Chondrocyte (in vitro differentiated cells): ENCODE data around the gene CTNND1. TPM values are rescaled to one million over a fixed set of nuclear protein-coding genes. Genes with fewer than 3 reads are reported as not detected.
A peak's percentile ranks its signal among the peaks of the same experiment; 100 is the strongest.

Experiments
- DNase-seq: peaks from one replicate; pipeline ENCODE4 v3.0.0; 2021; ENCODE audit warnings: mixed read lengths, low spot score
- H3K27ac Mint-ChIP-seq: one replicate; pipeline ENCODE4 v1.8.0; 2021; ENCODE audit warnings: mild to moderate bottlenecking, moderate library complexity, mixed read lengths; ENCODE audit not compliant: unreplicated experiment
- H3K27me3 Mint-ChIP-seq: 2 replicates; pipeline ENCODE4 v1.8.0; 2021; ENCODE audit warnings: low read depth, mixed read lengths
- H3K36me3 Mint-ChIP-seq: 2 replicates; pipeline ENCODE4 v1.8.0; 2021; ENCODE audit warnings: low read depth, mixed read lengths
- H3K4me1 Mint-ChIP-seq: 2 replicates; pipeline ENCODE4 v1.8.0; 2021; ENCODE audit warnings: low read depth, mild to moderate bottlenecking, mixed read lengths
- H3K4me3 Mint-ChIP-seq: one replicate; pipeline ENCODE4 v1.8.0; 2021; ENCODE audit warnings: mild to moderate bottlenecking, moderate library complexity, mixed read lengths; ENCODE audit not compliant: unreplicated experiment
- H3K9me3 Mint-ChIP-seq: 2 replicates; pipeline ENCODE4 v1.8.0; 2021; ENCODE audit warnings: low read depth, mixed read lengths
- total RNA-seq: library from RNA; stranded (reverse); gene quantifications from 3 replicates; pipeline ENCODE4 v1.2.1, GENCODE V29; 2021
- TF ChIP-seq, protein P1 (sequence below): fragments of 200-600 bp; sonication (generic); IDR thresholded peaks from 2 replicates; pipeline ENCODE4 v1.5.0; 2021; ENCODE audit warnings: antibody characterized with exemption, mild to moderate bottlenecking, moderate library complexity

The CTNND1 gene
- total RNA-seq, 1 donor from 2014 or later: 126 TPM

DNA sequence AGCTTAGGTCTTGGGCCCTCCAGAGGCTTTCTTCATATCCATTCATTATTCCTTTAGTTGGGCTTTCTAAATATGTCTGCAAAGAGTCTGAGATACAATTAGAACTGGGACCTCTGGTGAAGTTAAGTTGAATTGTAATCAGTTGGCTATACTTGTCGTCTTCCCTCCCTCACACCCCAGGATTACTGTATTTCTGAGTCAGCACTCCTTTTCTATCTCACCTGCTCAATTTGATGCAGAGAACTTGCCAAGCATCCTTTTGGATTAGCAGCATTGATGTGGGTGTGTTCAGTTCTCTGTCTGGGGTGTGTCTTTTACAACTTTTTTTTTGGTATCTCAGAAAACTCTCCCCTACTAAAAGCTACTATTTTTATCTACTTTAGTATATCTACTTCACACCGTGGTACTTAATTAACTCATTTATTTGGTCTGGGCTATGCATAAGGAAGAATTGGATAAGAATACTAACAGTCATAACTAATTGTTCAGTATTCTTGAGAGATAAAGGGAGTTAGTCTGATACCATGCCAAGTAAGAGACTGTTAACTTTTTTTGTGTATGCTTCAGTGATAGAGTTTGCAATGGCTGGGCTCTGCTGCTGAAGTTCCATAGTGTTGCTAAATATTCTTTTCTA, 15.1 kb downstream of the CTNND1 start:
- TF ChIP-seq, protein P1, sequence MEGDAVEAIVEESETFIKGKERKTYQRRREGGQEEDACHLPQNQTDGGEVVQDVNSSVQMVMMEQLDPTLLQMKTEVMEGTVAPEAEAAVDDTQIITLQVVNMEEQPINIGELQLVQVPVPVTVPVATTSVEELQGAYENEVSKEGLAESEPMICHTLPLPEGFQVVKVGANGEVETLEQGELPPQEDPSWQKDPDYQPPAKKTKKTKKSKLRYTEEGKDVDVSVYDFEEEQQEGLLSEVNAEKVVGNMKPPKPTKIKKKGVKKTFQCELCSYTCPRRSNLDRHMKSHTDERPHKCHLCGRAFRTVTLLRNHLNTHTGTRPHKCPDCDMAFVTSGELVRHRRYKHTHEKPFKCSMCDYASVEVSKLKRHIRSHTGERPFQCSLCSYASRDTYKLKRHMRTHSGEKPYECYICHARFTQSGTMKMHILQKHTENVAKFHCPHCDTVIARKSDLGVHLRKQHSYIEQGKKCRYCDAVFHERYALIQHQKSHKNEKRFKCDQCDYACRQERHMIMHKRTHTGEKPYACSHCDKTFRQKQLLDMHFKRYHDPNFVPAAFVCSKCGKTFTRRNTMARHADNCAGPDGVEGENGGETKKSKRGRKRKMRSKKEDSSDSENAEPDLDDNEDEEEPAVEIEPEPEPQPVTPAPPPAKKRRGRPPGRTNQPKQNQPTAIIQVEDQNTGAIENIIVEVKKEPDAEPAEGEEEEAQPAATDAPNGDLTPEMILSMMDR: no peak
- Mint-ChIP-seq H3K27ac (peak overlapping the region; percentile 84), H3K4me3 (no peak overlapping the region), H3K36me3 (peaks cover 2% of the 10 kb centered on the region), H3K4me1 (peaks cover 89% of the 10 kb centered on the region), H3K27me3 (no peaks in the 10 kb centered on the region), H3K9me3 (no peaks in the 10 kb centered on the region)
- DNase-seq: no peak

DNA sequence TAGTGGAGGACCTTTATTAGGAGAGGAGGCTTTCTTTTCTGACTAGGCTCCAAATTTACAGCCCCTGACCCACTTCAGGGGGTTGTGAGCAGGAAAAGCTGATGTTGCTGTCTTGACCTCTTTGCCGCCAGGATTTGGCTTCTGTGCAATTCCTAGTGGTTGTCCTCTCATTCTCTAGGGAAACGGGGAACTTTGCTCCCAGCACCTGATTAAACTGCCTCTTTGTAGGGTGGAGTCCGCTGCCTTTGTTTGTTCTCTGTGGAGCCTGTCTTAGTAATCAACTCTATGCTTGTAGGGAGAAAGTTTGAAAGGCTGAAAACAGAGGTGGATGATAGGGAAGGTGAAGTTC, 16.3 kb downstream of the CTNND1 start:
- H3K27ac Mint-ChIP-seq: peak overlapping the region; percentile 91
- TF ChIP-seq, protein P1: no peak
- no peaks in the 10 kb centered on the region for H3K27me3 Mint-ChIP-seq
- H3K9me3 Mint-ChIP-seq: no peaks in the 10 kb centered on the region
- peaks cover 3% of the 10 kb centered on the region for H3K36me3 Mint-ChIP-seq
- DNase-seq: no peak
- peak overlapping the region; percentile 37 for H3K4me3 Mint-ChIP-seq
- peaks cover 86% of the 10 kb centered on the region for H3K4me1 Mint-ChIP-seq

DNA sequence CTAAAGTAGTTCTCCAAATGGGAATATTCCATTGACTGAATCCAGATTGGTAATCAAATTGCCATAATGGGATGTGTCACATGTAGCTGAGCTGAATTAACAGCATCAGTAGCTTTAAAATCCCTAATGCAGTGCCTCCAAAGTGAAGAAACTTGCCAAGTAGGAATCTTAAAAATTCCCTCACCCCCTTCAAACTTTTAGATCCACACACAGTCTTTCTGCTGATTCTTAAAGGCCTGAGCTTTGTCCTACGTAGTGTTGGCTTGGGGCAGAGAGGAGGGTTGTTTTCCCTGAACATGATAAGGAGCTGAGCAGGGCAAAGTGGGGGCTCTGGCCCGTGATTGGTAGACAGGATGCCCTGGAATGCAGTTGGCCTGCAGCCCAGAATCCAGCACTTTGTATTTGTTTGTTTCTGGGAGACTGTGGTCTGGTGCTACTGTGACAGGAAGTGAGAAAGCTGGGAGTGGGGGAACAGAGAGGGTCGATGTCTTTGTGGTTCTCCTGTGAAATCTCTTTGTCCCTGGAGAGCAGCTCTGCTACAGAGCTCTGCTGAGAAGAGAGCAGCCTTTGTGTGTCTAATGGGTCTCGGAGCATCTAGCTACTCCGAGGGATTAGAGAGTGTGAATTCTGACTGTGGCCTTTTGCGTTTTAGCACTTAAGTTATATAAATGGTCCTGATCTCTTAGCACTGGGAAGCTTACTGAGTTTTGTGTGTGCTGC, 16.9 kb downstream of the CTNND1 start:
- H3K9me3 Mint-ChIP-seq: no peaks in the 10 kb centered on the region
- no peaks in the 10 kb centered on the region for H3K27me3 Mint-ChIP-seq
- peaks cover 3% of the 10 kb centered on the region for H3K36me3 Mint-ChIP-seq
- peak overlapping the region; percentile 91 for H3K27ac Mint-ChIP-seq
- DNase-seq: no peak
- peak overlapping the region; percentile 37 for H3K4me3 Mint-ChIP-seq
- TF ChIP-seq, protein P1: no peak
- peaks cover 82% of the 10 kb centered on the region for H3K4me1 Mint-ChIP-seq

DNA sequence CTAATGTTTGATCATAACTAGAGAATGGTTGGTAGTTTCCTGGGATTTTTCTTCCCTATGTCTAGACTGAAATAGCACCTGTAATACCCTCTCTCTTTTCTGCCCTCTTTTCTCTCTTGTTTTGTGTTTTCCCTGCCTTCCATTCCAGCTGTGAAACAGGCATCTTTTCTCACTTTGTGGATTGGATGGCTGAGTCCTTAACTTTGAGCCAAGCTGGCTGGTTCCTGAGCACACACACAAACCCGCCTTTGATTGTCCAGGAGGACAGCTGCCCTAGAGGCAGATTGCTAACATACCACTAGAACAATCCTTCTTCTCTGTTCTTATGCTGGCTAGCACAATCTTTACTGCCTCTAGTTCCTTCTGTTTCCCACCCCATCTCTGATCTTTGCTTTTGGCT, 17.7 kb downstream of the CTNND1 start:
- DNase-seq: no peak
- H3K27me3 Mint-ChIP-seq: no peaks in the 10 kb centered on the region
- H3K4me1 Mint-ChIP-seq: peaks cover 76% of the 10 kb centered on the region
- TF ChIP-seq, protein P1: no peak
- peak overlapping the region; percentile 91 for H3K27ac Mint-ChIP-seq
- H3K4me3 Mint-ChIP-seq: peak overlapping the region; percentile 11
- no peaks in the 10 kb centered on the region for H3K9me3 Mint-ChIP-seq
- H3K36me3 Mint-ChIP-seq: peaks cover 3% of the 10 kb centered on the region

DNA sequence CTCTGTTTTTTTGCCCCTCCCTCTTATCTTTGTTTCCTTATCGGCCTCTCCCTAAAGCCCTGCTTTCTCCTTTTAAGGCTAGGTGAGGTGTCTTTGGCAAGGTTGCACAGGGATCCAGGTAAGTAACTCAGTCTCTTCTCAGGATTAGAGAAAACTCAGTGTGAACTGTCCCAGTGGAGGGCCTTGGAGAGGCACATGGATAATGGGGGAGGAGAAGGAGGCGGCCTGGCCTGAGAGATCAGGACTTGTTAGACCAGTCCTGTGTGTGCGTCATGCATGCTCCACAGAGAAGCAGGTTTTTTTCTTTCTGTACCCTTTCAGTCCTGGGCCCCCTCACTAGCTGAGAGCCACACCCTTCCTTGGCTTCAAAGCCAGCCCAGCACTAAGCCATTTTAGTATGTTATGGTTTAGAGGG, 19.9 kb downstream of the CTNND1 start:
- peaks cover 71% of the 10 kb centered on the region for H3K4me1 Mint-ChIP-seq
- no peak overlapping the region for H3K4me3 Mint-ChIP-seq
- H3K27me3 Mint-ChIP-seq: no peaks in the 10 kb centered on the region
- peaks cover 1% of the 10 kb centered on the region for H3K36me3 Mint-ChIP-seq
- TF ChIP-seq, protein P1: no peak
- H3K9me3 Mint-ChIP-seq: no peaks in the 10 kb centered on the region
- H3K27ac Mint-ChIP-seq: peak overlapping the region; percentile 29
- DNase-seq: no peak
